GM19240 (cell line): Measurements from ENCODE around the gene UBE2V1.
A peak's percentile ranks its signal among the peaks of the same experiment; 100 is the strongest.
"Not testable (repeated sequence)": the region's sequence is repeated elsewhere in the genome, so short reads cannot be mapped to it uniquely, and the experiment has no call there.

Source experiments
- DNase-seq: peaks from one replicate; pipeline ENCODE4 v3.0.0; 2011; ENCODE audit warnings: low spot score; ENCODE audit not compliant: insufficient read length

UBE2V1 gene

DNA sequence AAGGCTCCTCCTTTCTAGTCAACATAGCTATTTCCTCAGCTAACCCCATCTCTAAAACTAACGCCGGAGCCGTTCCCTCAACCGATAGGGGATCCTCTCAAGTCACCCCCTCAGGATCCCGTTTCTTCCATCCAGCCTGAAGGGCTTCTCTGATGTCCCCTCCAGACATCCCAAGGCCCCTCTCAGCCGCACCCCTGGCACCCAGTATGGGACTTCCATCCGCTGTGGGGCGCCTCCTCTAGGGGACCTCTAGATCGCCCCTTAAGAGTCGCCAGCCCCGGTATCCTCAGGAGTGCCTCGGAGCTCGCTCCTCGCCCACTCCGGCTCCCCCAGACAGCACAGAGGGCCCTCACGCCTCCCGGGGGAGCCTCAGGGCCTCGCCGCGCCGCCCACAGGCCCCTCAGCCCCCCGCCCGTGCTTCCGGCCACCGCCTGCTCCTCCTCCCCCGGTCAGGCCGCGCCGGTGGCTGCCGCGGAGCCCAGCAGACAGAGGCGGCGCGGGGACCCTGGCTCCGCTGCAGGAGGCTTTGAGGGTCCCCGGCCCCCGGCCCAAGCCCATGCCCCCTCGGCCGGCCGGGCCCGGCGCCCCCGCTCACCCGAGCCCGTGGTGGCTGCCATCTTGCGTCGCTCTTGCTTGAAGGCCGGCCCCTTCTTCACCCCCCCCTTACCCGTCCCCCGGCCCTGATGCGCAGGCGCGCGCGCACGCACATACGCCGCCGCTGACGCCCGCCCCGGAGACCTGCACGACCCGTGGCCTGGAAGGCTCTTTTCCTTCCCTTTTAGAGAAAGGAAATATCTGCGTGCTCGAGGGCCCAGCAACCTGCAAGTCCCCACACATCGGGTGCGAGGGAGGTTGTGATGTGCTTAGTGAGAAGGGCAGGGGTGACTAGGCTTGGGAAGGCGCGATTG, at the start of gene UBE2V1:
Gene UBE2V1 (minus strand): TSS at position 639 of the 908 bp plus-strand sequence. CDS start 22 bp downstream, at position 617.
- DNase-seq = peak; percentile 70

DNA sequence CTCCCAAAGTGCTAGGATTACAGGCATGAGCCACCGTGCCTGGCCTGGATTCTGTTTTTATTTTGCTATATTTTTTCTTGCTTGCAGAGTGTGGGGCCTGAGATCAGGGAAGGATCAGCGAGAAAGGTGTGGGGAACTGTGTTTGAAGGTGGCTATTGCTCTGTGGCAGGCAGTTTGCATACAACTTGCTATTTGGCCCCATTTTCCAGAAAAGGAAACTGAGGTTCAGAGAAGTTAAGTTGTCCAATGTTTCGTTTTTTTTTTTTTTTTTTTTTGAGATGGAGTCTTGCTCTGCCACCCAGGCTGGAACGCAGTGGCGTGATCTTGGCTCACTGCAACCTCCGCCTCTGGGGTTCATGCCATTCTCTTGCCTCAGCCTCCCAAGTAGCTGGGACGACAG, 48.5 kb upstream of the UBE2V1 start:
- DNase-seq = not testable (repeated sequence)

DNA sequence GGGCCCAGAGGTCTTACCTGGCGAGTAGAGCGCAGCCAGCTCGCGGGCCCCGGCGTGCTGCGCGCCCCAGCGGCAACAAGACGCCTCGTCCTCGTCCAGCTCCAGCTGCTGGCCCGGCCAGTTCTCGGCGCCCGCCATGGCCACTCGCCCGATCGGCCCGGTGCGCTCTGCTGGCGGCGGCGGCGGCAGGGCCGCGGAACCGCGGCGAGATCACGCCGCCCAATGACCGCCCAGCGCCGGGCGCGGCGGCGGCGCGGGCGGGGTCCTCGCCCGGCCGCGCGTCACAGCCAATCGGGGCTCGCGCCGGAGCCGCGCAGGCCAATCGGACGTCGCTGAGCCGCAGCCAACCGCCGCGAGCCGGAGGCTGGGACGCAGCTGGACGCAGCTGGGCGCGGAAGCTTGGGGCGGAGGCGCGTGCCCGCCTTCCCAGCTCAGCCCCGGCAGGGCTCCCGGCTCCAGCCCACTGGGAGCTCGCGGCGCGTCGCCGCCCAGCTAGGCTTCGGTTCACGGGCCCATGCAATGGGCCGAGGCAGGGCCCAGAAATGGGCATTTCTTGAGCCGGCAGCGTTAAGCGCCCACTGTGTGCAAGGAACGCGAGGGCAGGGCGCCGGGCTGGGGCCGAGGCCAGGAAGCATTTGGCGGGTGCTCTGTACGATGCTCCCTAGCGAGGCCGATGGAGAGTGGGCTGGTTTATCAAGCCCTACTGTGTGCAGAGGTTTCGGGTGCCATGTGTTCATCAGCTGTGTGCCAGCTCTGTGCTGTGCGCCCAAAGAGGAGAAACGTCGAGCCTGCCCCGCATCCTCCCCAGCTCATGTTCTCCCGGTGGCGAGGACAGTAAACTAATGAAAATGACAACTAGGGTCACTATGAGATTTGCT, 40.8 kb upstream of the UBE2V1 start, which contains the start of gene PEDS1:
Gene PEDS1 (minus strand): TSS at position 224 of the 878 bp plus-strand sequence. CDS start 86 bp downstream, at position 138.
- DNase-seq = peak; percentile 98

DNA sequence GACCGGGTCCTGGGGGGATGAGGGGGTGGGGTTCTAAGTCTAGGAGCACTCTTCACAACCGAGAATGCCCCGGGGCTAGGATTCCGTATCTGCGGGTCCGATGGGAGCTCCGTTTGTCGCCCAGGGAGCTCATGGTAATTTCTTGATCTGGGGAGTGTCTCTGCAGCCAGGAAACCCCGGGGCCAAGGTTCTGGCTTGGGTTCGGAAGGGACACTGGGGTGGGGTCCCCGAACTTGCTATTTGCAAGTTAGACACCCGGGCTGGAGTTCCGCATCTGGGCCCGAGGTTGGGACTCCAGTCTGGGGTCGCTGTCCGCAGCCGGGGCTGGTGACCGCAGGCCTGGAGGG, 40.2 kb upstream of the UBE2V1 start:
- peak; percentile 32 for DNase-seq

DNA sequence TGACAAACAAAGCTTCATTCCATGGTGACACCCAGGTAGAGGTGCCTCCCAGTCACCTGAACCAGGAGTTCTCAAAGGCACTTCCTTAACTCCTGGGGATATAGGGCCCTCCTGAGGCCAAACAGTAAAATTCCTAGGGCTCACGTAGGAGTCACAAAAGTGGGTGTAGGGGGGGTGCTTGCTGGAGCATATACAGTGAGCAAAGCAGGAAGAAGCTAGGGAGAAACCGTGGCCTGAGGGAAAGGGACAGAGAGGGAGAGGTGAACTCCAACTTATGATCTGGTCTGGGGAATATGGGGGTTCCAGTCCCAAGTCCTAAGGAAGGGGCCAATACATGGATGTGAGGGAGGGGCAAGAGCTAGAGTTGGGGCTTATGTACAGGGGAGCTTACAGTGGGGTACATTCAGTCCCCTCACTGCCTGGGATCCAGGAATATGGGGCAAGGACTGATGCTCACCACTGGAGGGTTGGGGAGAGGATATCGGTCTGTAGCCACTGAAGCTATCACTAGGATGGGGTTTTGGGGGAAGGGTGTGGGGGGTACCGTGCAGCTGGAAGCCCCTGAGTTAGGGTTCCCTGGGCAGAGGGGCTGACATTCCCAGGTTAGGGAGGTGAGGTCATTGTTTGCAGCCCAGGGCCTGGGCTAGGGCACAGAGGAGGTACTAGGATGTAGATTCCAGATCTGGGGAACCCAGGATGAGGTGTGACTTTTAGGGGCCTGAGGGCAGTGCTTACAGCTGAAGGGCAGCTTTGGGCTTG, 39.6 kb upstream of the UBE2V1 start:
- DNase-seq = no peak

DNA sequence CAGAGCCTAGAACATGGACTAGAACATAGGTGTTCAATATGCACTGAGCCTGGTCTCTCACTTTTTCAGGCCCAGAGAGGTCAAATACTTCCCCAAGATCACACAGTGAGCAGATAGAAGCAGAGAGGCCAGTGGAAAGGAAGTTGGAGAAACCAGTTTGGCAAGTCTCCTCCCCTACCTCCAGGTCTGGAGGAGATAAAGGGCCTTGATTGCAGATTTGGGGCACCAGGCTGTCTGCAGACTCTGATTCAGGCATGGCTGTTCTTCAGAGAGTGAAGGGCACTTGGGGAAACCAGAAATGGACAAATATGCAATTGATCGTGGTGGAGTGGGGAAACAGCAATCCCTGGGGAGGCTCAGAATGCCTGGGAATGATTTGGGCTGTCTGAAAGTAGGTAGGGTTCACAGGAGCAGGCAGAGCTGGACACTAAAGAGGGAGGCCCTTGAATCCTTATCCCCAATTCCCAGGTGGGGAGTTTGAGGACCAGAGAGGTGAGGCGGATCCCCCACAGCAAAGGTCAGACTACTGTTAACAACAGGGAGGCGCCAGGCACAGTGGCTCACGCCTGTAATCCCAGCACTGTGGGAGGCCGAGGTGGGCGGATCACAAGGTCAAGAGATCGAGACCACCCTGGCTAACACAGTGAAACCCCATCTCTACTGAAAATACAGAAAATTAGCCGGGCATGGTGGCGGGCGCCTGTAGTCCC, 38.2 kb upstream of the UBE2V1 start:
- no peak for DNase-seq

DNA sequence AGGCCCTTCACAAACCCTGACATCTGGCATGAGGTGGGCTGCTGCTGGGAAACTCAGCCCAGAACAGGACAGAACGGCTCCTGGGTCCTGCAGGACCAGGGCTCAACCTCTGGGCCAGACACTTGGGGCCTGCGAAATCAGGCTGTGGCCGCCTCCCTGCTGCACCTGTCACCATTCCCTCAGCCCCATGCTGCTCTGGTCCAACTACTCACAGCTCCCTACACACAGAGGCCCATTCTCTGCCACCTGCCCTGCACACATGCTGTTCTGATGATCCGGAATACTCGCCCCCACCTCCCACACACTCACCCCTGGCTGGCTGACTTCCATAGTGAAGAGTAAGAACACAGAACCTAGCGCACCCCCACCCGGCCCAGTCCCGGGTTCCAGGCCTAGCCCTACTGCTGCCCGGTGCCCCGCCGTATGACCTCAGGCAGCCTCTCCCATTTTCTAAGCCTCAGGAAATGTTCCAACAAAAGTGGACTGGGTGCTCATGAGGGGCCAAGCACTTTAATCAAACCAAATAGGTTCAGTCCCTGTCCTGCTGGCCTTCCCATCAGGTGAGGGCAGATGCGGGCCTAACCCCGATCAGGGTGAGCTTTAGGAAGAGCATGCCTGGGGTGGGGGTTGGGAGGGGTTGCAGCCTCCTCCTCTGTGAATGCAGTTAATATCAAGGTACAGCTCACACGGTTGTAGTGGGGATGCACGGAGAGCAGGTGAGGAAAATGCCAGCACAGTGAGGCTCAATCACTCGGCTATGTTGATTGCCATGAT, 36.7 kb upstream of the UBE2V1 start:
- DNase-seq = no peak

DNA sequence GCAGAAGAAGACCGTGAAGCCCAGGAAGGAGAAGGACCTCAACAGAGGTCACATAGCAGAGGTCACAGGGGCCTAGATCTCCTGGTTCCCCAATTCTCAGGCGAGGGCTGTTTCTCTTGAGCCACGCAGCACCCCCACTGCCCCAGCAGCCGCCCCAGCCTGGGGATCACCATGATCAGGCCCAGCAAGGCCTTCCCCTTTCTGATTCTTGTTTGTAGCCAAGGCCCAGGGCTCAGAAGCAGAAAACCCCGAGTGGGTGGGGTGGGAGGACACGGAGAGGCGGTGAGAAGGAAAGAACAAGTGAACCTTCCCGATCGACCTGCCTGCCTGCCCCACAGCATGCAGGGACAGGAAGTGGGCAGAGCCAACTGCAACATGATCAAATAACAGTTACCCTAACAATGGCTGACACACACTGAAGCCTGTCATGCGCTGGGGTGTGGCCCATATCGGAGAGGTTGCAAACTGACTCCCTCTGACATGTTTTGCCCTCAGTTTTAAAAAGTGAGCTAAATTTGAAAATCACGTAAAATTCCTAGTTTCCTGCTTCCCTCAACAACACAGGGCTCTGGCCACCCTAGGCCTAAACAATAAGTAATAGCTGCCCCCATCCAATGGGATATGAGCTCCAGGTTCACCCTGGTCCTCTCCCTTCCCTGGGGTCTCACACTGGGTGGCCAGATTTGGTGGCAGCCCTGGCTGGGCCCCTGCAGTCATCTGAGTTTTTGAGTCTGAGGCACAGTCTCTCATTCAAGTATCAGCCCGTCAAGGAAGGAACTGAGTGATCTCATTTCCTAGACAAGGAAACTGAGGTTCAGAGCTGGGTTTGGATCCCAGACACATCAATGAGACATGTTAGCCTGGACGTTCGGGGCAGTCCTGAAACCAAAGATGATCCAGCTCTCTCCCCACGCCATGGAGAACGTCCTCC, 34.0 kb upstream of the UBE2V1 start:
- DNase-seq = no peak

DNA sequence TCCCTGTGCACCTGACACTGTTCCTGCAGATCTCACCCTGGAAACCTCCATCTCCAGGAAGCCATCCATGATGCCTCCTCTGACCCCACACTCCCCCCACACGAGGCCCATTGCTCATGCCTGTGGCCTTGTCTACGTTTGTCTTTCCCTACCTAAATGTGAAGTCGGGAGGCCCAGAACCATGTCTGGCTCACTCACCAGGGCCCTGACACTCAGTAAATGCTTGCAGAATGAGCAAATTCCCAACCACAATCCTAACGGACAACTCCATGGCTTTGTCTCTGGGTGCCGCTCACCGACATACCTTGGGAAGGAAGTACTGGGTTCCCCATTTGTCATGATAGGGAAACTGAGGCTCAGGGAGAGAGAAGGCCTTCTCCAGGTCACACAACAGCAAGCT, 33.3 kb upstream of the UBE2V1 start:
- no peak for DNase-seq

DNA sequence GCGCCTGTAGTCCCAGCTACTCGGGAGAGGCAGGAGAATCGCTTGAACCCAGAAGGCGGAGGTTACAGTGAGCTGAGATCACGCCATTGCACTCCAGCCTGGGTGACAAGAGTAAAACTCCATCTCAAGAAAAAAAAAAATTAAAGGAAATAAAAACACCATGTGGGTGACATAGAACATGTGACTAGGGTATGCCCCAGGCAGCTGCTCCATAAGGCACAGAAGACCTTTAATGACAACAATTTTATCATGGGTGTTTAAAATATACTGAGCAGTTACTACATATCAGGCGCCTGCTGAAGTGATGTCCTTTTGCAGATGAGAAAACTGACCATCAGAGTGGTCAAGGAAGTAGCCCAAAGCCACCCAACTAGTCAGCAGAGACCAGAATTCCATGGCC, 32.6 kb upstream of the UBE2V1 start:
- DNase-seq = no peak

DNA sequence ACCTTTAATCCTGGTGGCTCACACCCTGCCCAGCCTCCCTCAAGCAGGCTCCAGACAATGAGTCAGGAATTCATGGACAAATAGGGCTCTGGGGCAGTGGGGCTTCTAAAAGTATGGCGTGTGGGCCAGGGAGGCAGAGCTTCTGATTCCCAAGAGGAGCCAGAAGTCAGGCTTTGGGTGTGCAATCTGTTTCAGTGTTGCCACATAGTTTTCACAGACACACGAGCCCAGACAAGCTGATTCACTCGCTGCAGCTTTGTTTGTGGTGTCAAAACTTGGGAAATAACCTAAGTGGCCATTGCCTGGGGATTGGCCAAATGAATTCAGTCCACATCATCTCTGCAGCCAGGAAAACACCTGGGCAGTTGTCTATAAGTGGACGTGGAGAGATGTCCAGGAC, 31.4 kb upstream of the UBE2V1 start:
- DNase-seq = no peak

DNA sequence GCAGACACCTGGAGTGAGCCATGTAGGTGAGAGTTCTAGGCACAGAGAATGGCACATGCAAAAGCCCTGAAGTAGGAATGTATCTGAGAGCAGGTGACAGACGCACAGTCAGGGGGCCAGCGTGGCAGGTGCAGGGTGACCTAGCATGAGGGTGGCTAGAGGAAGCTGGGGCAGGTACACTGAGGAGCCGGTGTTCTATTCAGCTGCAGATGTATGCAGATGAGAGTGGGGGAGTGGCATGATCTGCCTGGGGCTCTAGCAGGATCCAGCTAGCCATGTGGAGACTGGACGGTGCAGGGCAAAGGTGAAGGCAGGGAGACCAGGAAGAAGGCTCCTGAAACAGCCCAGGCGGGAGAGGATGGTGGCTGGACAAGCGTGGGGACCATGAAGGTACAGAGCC, 29.9 kb upstream of the UBE2V1 start:
- no peak for DNase-seq

DNA sequence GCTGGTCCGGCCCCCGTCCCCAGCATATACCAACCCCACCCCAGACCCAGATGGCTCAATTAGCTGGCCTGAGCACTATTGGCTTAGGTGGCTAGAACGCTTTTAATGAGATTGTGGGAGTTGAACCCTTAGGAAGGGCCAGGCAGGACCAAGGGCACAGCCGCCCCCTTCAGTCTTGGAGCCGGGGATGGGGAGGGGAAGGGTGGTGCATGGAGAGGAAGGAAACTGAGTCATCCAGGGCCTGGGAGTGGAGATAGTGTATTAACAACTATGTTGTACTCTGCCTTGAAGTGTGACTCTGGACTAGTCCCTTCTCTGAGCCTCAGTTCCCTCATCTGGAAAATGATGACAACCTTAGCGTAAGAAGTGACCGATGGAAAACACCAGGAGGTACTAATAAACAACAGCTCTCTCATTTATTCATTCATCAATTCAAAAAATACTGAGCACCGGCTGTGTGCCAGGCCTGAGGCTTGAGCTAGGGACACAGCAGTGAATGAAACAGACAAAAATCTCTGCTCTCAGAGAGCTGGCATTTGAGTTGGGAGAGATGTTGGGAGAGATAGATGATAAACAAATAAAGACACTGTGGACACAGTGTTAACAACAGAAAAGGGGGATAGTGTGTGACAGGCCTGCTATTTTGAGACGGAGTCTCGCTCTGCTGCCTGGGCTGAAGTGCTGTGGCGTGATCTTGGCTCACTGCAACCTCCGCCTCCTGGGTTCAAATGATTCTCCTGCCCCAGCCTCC, 29.0 kb upstream of the UBE2V1 start:
- DNase-seq = no peak

DNA sequence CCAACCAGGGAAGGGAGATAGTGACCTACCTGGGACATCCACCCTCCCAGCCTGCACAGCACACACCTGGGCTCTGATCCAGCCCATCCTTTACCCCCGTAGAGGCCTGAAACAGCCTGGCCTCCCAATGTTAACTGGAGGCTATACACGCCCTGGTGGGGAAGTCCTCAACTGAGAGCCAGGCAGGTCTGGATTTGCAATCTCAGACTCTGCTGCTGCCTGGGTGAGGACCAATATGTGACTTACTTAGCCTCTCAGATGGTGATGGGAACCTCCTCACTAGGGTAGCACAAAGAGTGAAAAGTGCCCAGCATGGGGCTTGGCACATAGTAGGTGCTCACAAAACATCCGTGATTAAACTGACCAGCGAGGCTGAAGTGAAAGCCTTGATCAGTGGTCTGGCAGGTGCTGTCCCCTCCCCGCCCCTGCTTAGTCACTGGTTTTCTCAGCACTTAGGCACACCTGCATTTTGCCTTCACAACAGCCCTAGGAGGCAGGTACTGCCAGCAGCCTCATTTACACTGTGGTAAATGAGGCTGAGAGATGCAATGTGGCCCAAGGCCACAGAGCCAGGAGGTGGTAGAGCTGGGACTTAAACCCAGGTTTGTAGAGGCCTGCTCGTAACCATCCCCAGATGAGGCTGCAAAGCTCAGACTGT, 28.2 kb upstream of the UBE2V1 start:
- no peak for DNase-seq

DNA sequence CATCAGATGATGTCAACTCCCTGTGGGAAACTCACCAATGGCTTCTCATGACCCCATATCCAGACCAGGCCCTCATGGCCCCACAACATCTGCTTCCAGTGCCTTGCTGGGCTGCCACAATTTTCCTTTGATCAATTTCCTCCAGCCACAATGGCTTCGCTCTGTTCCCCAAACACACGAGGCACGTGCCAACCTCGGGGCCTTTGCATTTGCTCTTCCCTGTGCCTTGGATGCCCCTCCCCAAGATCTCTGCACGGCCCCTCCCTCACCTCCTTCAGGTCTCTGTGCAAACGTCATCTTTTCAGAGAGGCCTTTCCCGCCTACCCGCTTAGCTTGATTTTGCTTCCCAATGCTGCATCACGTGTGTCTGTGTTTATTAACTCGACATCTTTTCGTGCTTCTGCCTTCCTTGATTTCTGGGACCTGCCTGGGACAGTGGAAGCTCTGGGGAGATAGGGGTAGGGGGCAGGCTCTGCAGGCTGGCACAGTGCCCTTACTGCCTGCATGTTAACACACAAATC, 27.4 kb upstream of the UBE2V1 start:
- no peak for DNase-seq

DNA sequence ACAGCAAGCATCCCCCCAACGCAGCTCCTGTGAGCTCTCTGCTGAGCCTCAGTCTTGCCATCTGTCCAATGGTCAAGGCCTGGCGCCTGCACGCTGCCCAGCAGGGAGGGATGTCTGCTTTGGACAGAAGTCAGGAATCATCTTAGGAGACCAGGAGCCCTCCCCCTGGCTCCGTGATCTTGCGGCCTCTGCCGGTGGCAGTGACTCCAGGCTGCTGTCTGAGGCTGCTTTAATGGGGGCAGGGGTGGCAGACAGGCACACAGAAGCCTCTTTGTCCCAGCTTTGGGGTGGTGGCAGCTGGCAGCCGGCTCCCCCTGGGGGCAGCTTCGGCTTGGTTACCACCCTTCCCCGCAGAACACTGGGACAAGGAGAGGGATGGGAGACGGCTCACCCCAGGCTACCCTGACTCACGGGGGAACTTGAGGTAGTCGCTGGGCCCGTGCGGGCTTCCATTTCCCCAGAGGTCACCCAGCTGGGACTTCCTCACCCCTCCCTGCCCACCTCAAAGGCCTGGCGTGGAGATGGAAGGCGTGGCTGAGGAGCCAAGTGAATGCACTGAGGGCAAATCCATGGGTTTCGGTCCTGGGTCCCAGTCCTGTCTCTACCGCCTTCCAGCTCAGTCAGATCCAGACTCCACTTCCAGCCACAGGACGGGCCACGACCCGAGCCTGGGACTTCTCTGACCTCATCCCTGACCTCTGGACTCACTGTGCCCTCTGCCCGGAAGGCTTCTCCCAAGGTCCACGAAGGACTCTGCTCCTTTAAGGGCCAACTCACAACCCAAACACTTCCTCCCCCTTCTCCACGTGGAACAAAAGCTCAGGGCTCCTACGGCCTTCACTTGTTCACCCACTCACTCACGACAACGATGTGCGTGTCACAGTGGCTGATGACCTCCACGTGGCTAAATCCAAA, 25.8 kb upstream of the UBE2V1 start:
- no peak for DNase-seq

DNA sequence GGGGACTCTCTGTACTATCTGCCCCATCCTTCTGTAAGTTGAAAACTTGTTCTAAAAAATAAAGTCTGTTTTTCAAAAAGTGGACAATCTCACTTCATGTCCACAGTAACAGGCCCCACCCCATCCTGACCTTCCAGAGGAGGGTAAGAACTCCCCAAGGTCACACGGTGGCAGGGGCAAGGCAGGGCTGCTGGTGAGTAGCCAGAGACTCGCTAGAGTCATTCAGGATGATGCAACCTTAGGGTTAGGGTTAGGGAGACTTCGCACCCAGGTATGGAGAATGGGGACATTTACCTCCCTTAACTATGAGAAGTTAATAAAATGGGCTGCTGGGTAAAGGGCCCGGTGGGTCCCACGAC, 25.1 kb upstream of the UBE2V1 start:
- no peak for DNase-seq
